Measurements from ENCODE around the gene SMIM30.

Gene SMIM30

GRCh38 chr7:113100121-113100603 lies 18.2 kb downstream of the SMIM30 start:
- DNase-seq, result no peak

GRCh38 chr7:113099284-113099919 lies 19.0 kb downstream of the SMIM30 start:
- no peak for DNase-seq

GRCh38 chr7:113094517-113095249 lies 23.7 kb downstream of the SMIM30 start:
- no peak for DNase-seq

- DNase-seq, result no peak
These were observed 24.8 kb downstream of the SMIM30 start for GRCh38 chr7:113093561-113093960.

- DNase-seq, result no peak
These were observed 25.6 kb downstream of the SMIM30 start for GRCh38 chr7:113092762-113093161.

GRCh38 chr7:113087071-113087998 lies 31.0 kb downstream of the SMIM30 start:
- DNase-seq, result peak in 1 of 5 experiments; percentile 50

GRCh38 chr7:113086431-113086888 lies 31.9 kb downstream of the SMIM30 start, which contains the start of gene GPR85:
GPR85 (minus strand) TSS chr7:113086827; CDS start chr7:113084721, 2,106 bp downstream.
- peak in 4 of 5 experiments; percentile 2 to 61 (median 14) for DNase-seq

- peak in 1 of 5 experiments; percentile 19 for DNase-seq
These were observed 32.5 kb downstream of the SMIM30 start for GRCh38 chr7:113085781-113086390.

GRCh38 chr7:113084496-113085172 lies 33.7 kb downstream of the SMIM30 start:
- DNase-seq, result no peak

- DNase-seq, result no peak
These were observed 34.4 kb downstream of the SMIM30 start for GRCh38 chr7:113083816-113084495.

- DNase-seq, result no peak
These were observed 35.1 kb downstream of the SMIM30 start for GRCh38 chr7:113083132-113083815.

- DNase-seq, result no peak
These were observed 40.0 kb downstream of the SMIM30 start for GRCh38 chr7:113078331-113078730.

- DNase-seq, result no peak
These were observed 41.7 kb downstream of the SMIM30 start for GRCh38 chr7:113076703-113077102.

- no peak for DNase-seq
These were observed 46.9 kb downstream of the SMIM30 start for GRCh38 chr7:113071465-113071864.

All from T-helper 2 cell (primary cell).